ENCODE measurements around the gene APBA2. TPM values are rescaled to one million over a fixed set of nuclear protein-coding genes. Genes with fewer than 3 reads are reported as not detected.

APBA2 gene
- polyA plus RNA-seq, 1 donor (not counting 4 experiments of a cell fraction or from before 2014, with no cell fraction given), result 5.5 TPM

- Histone ChIP-seq H3K27me3 (ENCODE audit: control insufficient read depth, extremely low read depth, insufficient read depth, low read length) (no peaks in the 10 kb centered on the region), H3K9ac (ENCODE audit: control insufficient read depth, extremely low read depth, insufficient read depth, low read length) (no peak overlapping the region), H3K4me1 (ENCODE audit: control insufficient read depth, extremely low read depth, insufficient read depth, low read length) (no peaks in the 10 kb centered on the region), H3K79me2 (ENCODE audit: control insufficient read depth, insufficient read depth, low read length) (no peaks in the 10 kb centered on the region), H3K4me3 (ENCODE audit: control insufficient read depth in 2 of 3, extremely low read depth in 1 of 3, insufficient read depth in 2 of 3, low read depth in 1 of 3, low read length in 3 of 3) (no peak overlapping the region), H3K27ac (ENCODE audit: control insufficient read depth, insufficient read depth, low read length) (no peak overlapping the region), H3K9me1 (ENCODE audit: control insufficient read depth, extremely low read depth, insufficient read depth, low read length) (no peaks in the 10 kb centered on the region), H2AFZ (ENCODE audit: control insufficient read depth, low read length) (no peak overlapping the region), H3K36me3 (ENCODE audit: control insufficient read depth in 2 of 2, extremely low read depth in 1 of 2, insufficient read depth in 2 of 2, low read length in 2 of 2) (no peaks in the 10 kb centered on the region), H3K4me2 (ENCODE audit: control insufficient read depth, extremely low read depth, insufficient read depth, low read depth, low read length) (no peak overlapping the region), H3K9me3 (ENCODE audit: control insufficient read depth, low read depth, low read length) (no peaks in the 10 kb centered on the region), H4K20me1 (ENCODE audit: control insufficient read depth, extremely low read depth, insufficient read depth, low read length) (no peaks in the 10 kb centered on the region)
- no peak for DNase-seq (ENCODE audit: low read depth, low spot score)
- no peak for FAIRE-seq
- dilution Hi-C loops (cut with MboI; ENCODE audit: extremely low pct_ligation_motif_present, low sequenced_read_pairs), result no loop called here
- TF ChIP-seq EZH2 (IDR thresholded peaks at IDR 0.05; ENCODE audit: low read length), result no peak
- TF ChIP-seq CTCF (optimal IDR thresholded peaks at IDR 0.05 in 1 of 3, IDR thresholded peaks at IDR 0.05 in 1 of 3, conservative IDR thresholded peaks at IDR 0.05 in 1 of 3; ENCODE audit: extremely low read depth in 1 of 3, insufficient read depth in 2 of 3, low read length in 3 of 3), result no peak
Measured at GRCh38 chr15:29014493-29014892, 128.7 kb downstream of the APBA2 start.

GRCh38 chr15:29016518-29016917 is 130.7 kb downstream of the APBA2 start:
- H4K20me1 ChIP-seq (ENCODE audit: control insufficient read depth, extremely low read depth, insufficient read depth, low read length), result no peaks in the 10 kb centered on the region
- H3K4me3 ChIP-seq (ENCODE audit: control insufficient read depth in 2 of 3, extremely low read depth in 1 of 3, insufficient read depth in 2 of 3, low read depth in 1 of 3, low read length in 3 of 3), result no peak overlapping the region
- H3K27me3 ChIP-seq (ENCODE audit: control insufficient read depth, extremely low read depth, insufficient read depth, low read length), result no peaks in the 10 kb centered on the region
- H3K36me3 ChIP-seq (ENCODE audit: control insufficient read depth in 2 of 2, extremely low read depth in 1 of 2, insufficient read depth in 2 of 2, low read length in 2 of 2), result no peaks in the 10 kb centered on the region
- H3K4me2 ChIP-seq (ENCODE audit: control insufficient read depth, extremely low read depth, insufficient read depth, low read depth, low read length), result no peak overlapping the region
- H3K9ac ChIP-seq (ENCODE audit: control insufficient read depth, extremely low read depth, insufficient read depth, low read length), result no peak overlapping the region
- FAIRE-seq, result no peak
- H3K79me2 ChIP-seq (ENCODE audit: control insufficient read depth, insufficient read depth, low read length), result no peaks in the 10 kb centered on the region
- no peak for DNase-seq (ENCODE audit: low read depth, low spot score)
- no peak overlapping the region for H3K27ac ChIP-seq (ENCODE audit: control insufficient read depth, insufficient read depth, low read length)
- H3K9me3 ChIP-seq (ENCODE audit: control insufficient read depth, low read depth, low read length), result no peaks in the 10 kb centered on the region
- no peaks in the 10 kb centered on the region for H3K9me1 ChIP-seq (ENCODE audit: control insufficient read depth, extremely low read depth, insufficient read depth, low read length)
- TF ChIP-seq CTCF (optimal IDR thresholded peaks at IDR 0.05 in 1 of 3, IDR thresholded peaks at IDR 0.05 in 1 of 3, conservative IDR thresholded peaks at IDR 0.05 in 1 of 3; ENCODE audit: extremely low read depth in 1 of 3, insufficient read depth in 2 of 3, low read length in 3 of 3), result no peak
- no peak for TF ChIP-seq EZH2 (IDR thresholded peaks at IDR 0.05; ENCODE audit: low read length)
- no peaks in the 10 kb centered on the region for H3K4me1 ChIP-seq (ENCODE audit: control insufficient read depth, extremely low read depth, insufficient read depth, low read length)
- dilution Hi-C loops (cut with MboI; ENCODE audit: extremely low pct_ligation_motif_present, low sequenced_read_pairs), result no loop called here
- no peak overlapping the region for H2AFZ ChIP-seq (ENCODE audit: control insufficient read depth, low read length)
